Caco-2 (cell line): Measurements from ENCODE around the gene PMPCA. TPM values are rescaled to one million over a fixed set of nuclear protein-coding genes. Genes with fewer than 3 reads are reported as not detected.

Source experiments
- BruUV-seq: library from RNA; stranded (reverse); fragments of 400-500 nt; replicated peaks from 2 replicates; lab custom pipeline; 2021; lab: Mats Ljungman, UMichigan
- CTCF ChIA-PET: fragments of 300-600 bp; sonication (Branson Sonifier 250); formaldehyde crosslinking; loops from one replicate; lab custom pipeline; 2022; ENCODE audit warnings: antibody characterized with exemption; lab: Charles Lee
- POLR2A ChIA-PET: fragments of 300-600 bp; sonication (Branson Sonifier 250); formaldehyde crosslinking; loops from one replicate; lab custom pipeline; 2022; ENCODE audit warnings: antibody characterized with exemption; lab: Charles Lee
- DNase-seq, 2 experiments: peaks; one replicate each; pipeline versions ENCODE4 v3.0.0 to v3.0.0-alpha.2; 2020 to 2022
- H3K27me3 ChIP-seq: replicated peaks from 2 replicates; pipeline ENCODE4 v1.6.0; 2011; ENCODE audit warnings: low read length; ENCODE audit not compliant: control insufficient read depth, insufficient read depth
- H3K36me3 ChIP-seq: 2 replicates; pipeline ENCODE4 v1.5.1; 2011; ENCODE audit warnings: low read length; ENCODE audit not compliant: control insufficient read depth, insufficient read depth
- H3K4me1 ChIP-seq: fragments of 250-450 bp; sonication (Bioruptor Pico); 2 replicates; pipeline ENCODE4 v1.5.1; 2020; ENCODE audit warnings: mild to moderate bottlenecking
- H3K4me3 ChIP-seq: 2 replicates; pipeline ENCODE4 v1.5.1; 2011; ENCODE audit warnings: low read depth, mild to moderate bottlenecking, control low read depth, low read length
- H3K9me3 ChIP-seq: fragments of 250-450 bp; sonication (Bioruptor Pico); 2 replicates; pipeline ENCODE4 v1.5.1; 2020; ENCODE audit warnings: mild to moderate bottlenecking, moderate library complexity
- H3K27ac Mint-ChIP-seq: one replicate; pipeline ENCODE4 v1.8.0; 2022; ENCODE audit warnings: mixed read lengths; ENCODE audit not compliant: unreplicated experiment
- H3K27me3 Mint-ChIP-seq: one replicate; pipeline ENCODE4 v1.8.0; 2022; ENCODE audit warnings: mixed read lengths; ENCODE audit not compliant: insufficient read depth, unreplicated experiment
- H3K36me3 Mint-ChIP-seq: one replicate; pipeline ENCODE4 v1.8.0; 2022; ENCODE audit warnings: mild to moderate bottlenecking, mixed read lengths; ENCODE audit not compliant: insufficient read depth, unreplicated experiment
- H3K4me1 Mint-ChIP-seq: one replicate; pipeline ENCODE4 v1.8.0; 2022; ENCODE audit warnings: low read depth, mixed read lengths; ENCODE audit not compliant: unreplicated experiment
- H3K4me3 Mint-ChIP-seq: one replicate; pipeline ENCODE4 v1.8.0; 2022; ENCODE audit warnings: mild to moderate bottlenecking, moderate library complexity, mixed read lengths; ENCODE audit not compliant: unreplicated experiment
- H3K9me3 Mint-ChIP-seq: one replicate; pipeline ENCODE4 v1.8.0; 2022; ENCODE audit warnings: mixed read lengths; ENCODE audit not compliant: unreplicated experiment
- intact Hi-C: fragments of 100-400 bp; cut with micrococcal nuclease; formaldehyde crosslinking; loops from one replicate; pipeline ENCODE4 v1.10.0; 2022; ENCODE audit not compliant: unreplicated experiment
- total RNA-seq: library from RNA; stranded (reverse); gene quantifications from 2 replicates; pipeline ENCODE4 v1.2.3, GENCODE V29; 2022
- TF ChIP-seq, protein P1 (sequence below), 2 experiments: fragments of 200-600 bp in 1 of 2; IDR thresholded peaks; 1 replicate in 1 of 2; 2 replicates in 1 of 2; pipeline versions ENCODE4 v1.5.1 to v1.8.0; 2011 to 2022; ENCODE audit warnings: antibody characterized with exemption in 1 of 2, control low read depth in 1 of 2, inconsistent platforms in 1 of 2, low read depth in 1 of 2, low read length in 1 of 2, mild to moderate bottlenecking in 1 of 2, moderate library complexity in 1 of 2; ENCODE audit not compliant: insufficient read depth in 1 of 2, severe bottlenecking in 1 of 2, unreplicated experiment in 1 of 2

PMPCA gene
- total RNA-seq, 1 experiment from 2014 or later = 91.5 TPM

- CTCF ChIA-PET = interaction anchor here (0.6 kb wide), 1 partner anchor 27 kb away, joined by 4 read pairs; no protein-coding TSS in a partner anchor
- no peak overlapping the region for H3K4me3 Mint-ChIP-seq
- Histone ChIP-seq H3K4me1 (no peaks in the 10 kb centered on the region), H3K27me3 (no peaks in the 10 kb centered on the region), H3K9me3 (no peaks in the 10 kb centered on the region), H3K36me3 (peaks cover 3% of the 10 kb centered on the region; the same call in 1 of the 2 replicates), H3K4me3 (no peak overlapping the region)
- H3K27ac Mint-ChIP-seq = no peak overlapping the region
- no peaks in the 10 kb centered on the region for H3K4me1 Mint-ChIP-seq
- no TSS peak for BruUV-seq
- POLR2A ChIA-PET = no interaction called here
- H3K27me3 Mint-ChIP-seq = no peaks in the 10 kb centered on the region
- intact Hi-C loops = no loop called here
- TF ChIP-seq, protein P1, sequence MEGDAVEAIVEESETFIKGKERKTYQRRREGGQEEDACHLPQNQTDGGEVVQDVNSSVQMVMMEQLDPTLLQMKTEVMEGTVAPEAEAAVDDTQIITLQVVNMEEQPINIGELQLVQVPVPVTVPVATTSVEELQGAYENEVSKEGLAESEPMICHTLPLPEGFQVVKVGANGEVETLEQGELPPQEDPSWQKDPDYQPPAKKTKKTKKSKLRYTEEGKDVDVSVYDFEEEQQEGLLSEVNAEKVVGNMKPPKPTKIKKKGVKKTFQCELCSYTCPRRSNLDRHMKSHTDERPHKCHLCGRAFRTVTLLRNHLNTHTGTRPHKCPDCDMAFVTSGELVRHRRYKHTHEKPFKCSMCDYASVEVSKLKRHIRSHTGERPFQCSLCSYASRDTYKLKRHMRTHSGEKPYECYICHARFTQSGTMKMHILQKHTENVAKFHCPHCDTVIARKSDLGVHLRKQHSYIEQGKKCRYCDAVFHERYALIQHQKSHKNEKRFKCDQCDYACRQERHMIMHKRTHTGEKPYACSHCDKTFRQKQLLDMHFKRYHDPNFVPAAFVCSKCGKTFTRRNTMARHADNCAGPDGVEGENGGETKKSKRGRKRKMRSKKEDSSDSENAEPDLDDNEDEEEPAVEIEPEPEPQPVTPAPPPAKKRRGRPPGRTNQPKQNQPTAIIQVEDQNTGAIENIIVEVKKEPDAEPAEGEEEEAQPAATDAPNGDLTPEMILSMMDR (IDR thresholded peaks at IDR 0.05; ENCODE audit: insufficient read depth in 1 of 2, low read depth in 1 of 2, low read length in 1 of 2, severe bottlenecking in 1 of 2, unreplicated experiment in 1 of 2) = no peak
- DNase-seq = no peak
- peaks cover 99% of the 10 kb centered on the region for H3K36me3 Mint-ChIP-seq
- no peaks in the 10 kb centered on the region for H3K9me3 Mint-ChIP-seq
Measured at GRCh38 chr9:136451221-136451877, 40.9 kb downstream of the PMPCA start.

DNA sequence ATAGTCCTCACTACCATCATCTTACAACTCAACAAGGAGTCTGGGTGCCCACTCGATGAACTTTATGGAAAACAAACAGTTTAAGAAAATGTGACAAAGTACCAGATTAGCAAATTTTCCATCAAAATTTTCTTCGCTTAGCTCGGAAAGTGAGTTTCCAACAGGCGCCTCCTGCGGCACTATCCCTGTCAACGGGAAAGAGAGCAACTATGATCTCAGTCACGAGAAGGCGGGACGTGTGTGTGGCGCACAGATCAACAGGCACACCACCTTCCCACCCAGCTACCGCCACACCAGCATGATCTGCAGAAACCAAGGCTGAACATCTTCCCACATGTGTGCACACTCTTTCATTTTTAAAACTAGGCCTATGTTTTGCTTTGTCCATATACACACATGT lies 42.9 kb downstream of the PMPCA start:
- H3K4me3 Mint-ChIP-seq = no peak overlapping the region
- Histone ChIP-seq H3K4me1 (no peaks in the 10 kb centered on the region), H3K9me3 (no peaks in the 10 kb centered on the region), H3K36me3 (peaks cover 3% of the 10 kb centered on the region; the same call in 1 of the 2 replicates), H3K4me3 (no peak overlapping the region), H3K27me3 (no peaks in the 10 kb centered on the region)
- ChIA-PET POLR2A (no interaction called here), CTCF (no interaction called here)
- no peaks in the 10 kb centered on the region for H3K27me3 Mint-ChIP-seq
- no peak overlapping the region for H3K27ac Mint-ChIP-seq
- no peak for DNase-seq
- peaks cover 99% of the 10 kb centered on the region for H3K36me3 Mint-ChIP-seq
- intact Hi-C loops = no loop called here
- H3K4me1 Mint-ChIP-seq = no peaks in the 10 kb centered on the region
- TF ChIP-seq, protein P1 (IDR thresholded peaks at IDR 0.05; ENCODE audit: insufficient read depth in 1 of 2, low read depth in 1 of 2, low read length in 1 of 2, severe bottlenecking in 1 of 2, unreplicated experiment in 1 of 2) = no peak
- no peaks in the 10 kb centered on the region for H3K9me3 Mint-ChIP-seq
- BruUV-seq = no TSS peak

- peak overlapping the region; percentile 41 for H3K27ac Mint-ChIP-seq
- TF ChIP-seq, protein P1 (IDR thresholded peaks at IDR 0.05; ENCODE audit: insufficient read depth in 1 of 2, low read depth in 1 of 2, low read length in 1 of 2, severe bottlenecking in 1 of 2, unreplicated experiment in 1 of 2) = no peak
- H3K4me1 ChIP-seq = no peaks in the 10 kb centered on the region
- H3K4me1 Mint-ChIP-seq = no peaks in the 10 kb centered on the region
- no TSS peak for BruUV-seq
- DNase-seq = no peak
- ChIA-PET CTCF (no interaction called here), POLR2A (no interaction called here)
- H3K4me3 ChIP-seq = no peak overlapping the region
- H3K9me3 Mint-ChIP-seq = no peaks in the 10 kb centered on the region
- intact Hi-C loops = no loop called here
- no peaks in the 10 kb centered on the region for H3K27me3 ChIP-seq
- H3K36me3 Mint-ChIP-seq = peaks cover 99% of the 10 kb centered on the region
- H3K4me3 Mint-ChIP-seq = no peak overlapping the region
- H3K27me3 Mint-ChIP-seq = no peaks in the 10 kb centered on the region
- H3K36me3 ChIP-seq = peaks cover 4% of the 10 kb centered on the region
- H3K9me3 ChIP-seq = no peaks in the 10 kb centered on the region
Measured at GRCh38 chr9:136454026-136454796, 43.8 kb downstream of the PMPCA start.
